CD4-positive, alpha-beta T cell (primary cell): ENCODE data around the gene ZNF658. TPM values are rescaled to one million over a fixed set of nuclear protein-coding genes. Genes with fewer than 3 reads are reported as not detected.
"Not testable (repeated sequence)": the region's sequence is repeated elsewhere in the genome, so short reads cannot be mapped to it uniquely, and the experiment has no call there.

Experiments used
- ATAC-seq: fragments of 200-7000 bp; cut with Tn5 transposase; one replicate; pipeline ENCODE4 v1.10.0; 2022; ENCODE audit warnings: mild to moderate bottlenecking; ENCODE audit not compliant: poor library complexity
- CTCF ChIA-PET: fragments of 350-600 bp; sonication (Branson Sonifier 250); formaldehyde crosslinking; loops from one replicate; lab custom pipeline; 2021; ENCODE audit warnings: antibody characterized with exemption, inconsistent platforms; lab: Charles Lee
- POLR2A ChIA-PET: fragments of 350-600 bp; sonication (Branson Sonifier 250); formaldehyde crosslinking; loops from one replicate; lab custom pipeline; 2021; ENCODE audit warnings: antibody characterized with exemption, inconsistent platforms; lab: Charles Lee
- DNase-seq, 14 experiments: peaks; one replicate each; pipeline ENCODE4 v3.0.0-alpha.2; 2013 to 2020; ENCODE audit warnings: mixed read lengths in 2 of 14
- H3K27ac ChIP-seq, 2 donors: one replicate each; pipeline versions ENCODE4 v1.5.1 to v1.7.0; 2013; ENCODE audit warnings: low read length in 2 of 2, low read depth in 1 of 2, mild to moderate bottlenecking in 1 of 2
- H3K27me3 ChIP-seq, 2 experiments: 1 replicate in 1 of 2; 2 replicates in 1 of 2; pipeline versions ENCODE4 v1.6.1 to v1.7.0; 2013; ENCODE audit warnings: low read length in 2 of 2, control low read depth in 1 of 2, mild to moderate bottlenecking in 1 of 2, moderate library complexity in 1 of 2; ENCODE audit not compliant: insufficient read depth in 2 of 2, control insufficient read depth in 1 of 2
- H3K36me3 ChIP-seq: one replicate; pipeline ENCODE4 v1.6.1; 2013; ENCODE audit warnings: low read length, control low read depth; ENCODE audit not compliant: insufficient read depth
- H3K4me1 ChIP-seq: one replicate; pipeline ENCODE4 v1.6.1; 2013; ENCODE audit warnings: low read length, control low read depth; ENCODE audit not compliant: insufficient read depth
- H3K4me3 ChIP-seq: one replicate; pipeline ENCODE4 v1.5.1; 2013; ENCODE audit warnings: mild to moderate bottlenecking, low read length, moderate library complexity
- H3K9me3 ChIP-seq, 2 experiments: 1 replicate in 1 of 2; 2 replicates in 1 of 2; pipeline versions ENCODE4 v1.6.1 to v1.7.0; 2013; ENCODE audit warnings: low read length in 2 of 2, mild to moderate bottlenecking in 2 of 2, control low read depth in 1 of 2, moderate library complexity in 1 of 2; ENCODE audit not compliant: control insufficient read depth in 1 of 2, insufficient read depth in 1 of 2
- H3K27ac Mint-ChIP-seq: one replicate; pipeline ENCODE4 v1.8.0; 2020; ENCODE audit warnings: mixed read lengths
- H3K27me3 Mint-ChIP-seq: one replicate; pipeline ENCODE4 v1.8.0; 2021; ENCODE audit warnings: mixed read lengths
- H3K36me3 Mint-ChIP-seq: one replicate; pipeline ENCODE4 v1.8.0; 2021; ENCODE audit warnings: low read depth, mixed read lengths
- H3K4me1 Mint-ChIP-seq: one replicate; pipeline ENCODE4 v1.8.0; 2021; ENCODE audit warnings: low read depth, mixed read lengths
- H3K4me3 Mint-ChIP-seq: one replicate; pipeline ENCODE4 v1.8.0; 2020; ENCODE audit warnings: mild to moderate bottlenecking, mixed read lengths
- H3K9me3 Mint-ChIP-seq: one replicate; pipeline ENCODE4 v1.8.0; 2020; ENCODE audit warnings: mixed read lengths
- intact Hi-C, 2 experiments: fragments of 100-400 bp; cut with DNase I in 1 of 2; cut with micrococcal nuclease in 1 of 2; formaldehyde crosslinking; loops; one replicate each; pipeline versions ENCODE4 v1.15.1 to v1.9.0; 2023 to 2025; cut with DNase I, micrococcal nuclease
- total RNA-seq, 174 experiments: library from RNA in 2 of 174; stranded (reverse) in 2 of 174; gene quantifications; one replicate each; pipeline ENCODE4 v1.2.3 and lab custom pipeline; 2021 to 2026

The ZNF658 gene
- total RNA-seq, 2 experiments from 2014 or later: 0.75 to 1.2 TPM

- POLR2A ChIA-PET, H3K4me1 Mint-ChIP-seq, H3K4me3 ChIP-seq, H3K4me3 Mint-ChIP-seq, H3K27ac ChIP-seq, CTCF ChIA-PET, DNase-seq, H3K27me3 ChIP-seq, intact Hi-C loops, H3K27ac Mint-ChIP-seq, H3K36me3 ChIP-seq, H3K4me1 ChIP-seq, H3K9me3 ChIP-seq, H3K27me3 Mint-ChIP-seq, ATAC-seq, H3K9me3 Mint-ChIP-seq: not testable (repeated sequence)
- H3K36me3 Mint-ChIP-seq: peaks cover 15% of the 10 kb centered on the region
These were observed 9.0 kb downstream of the ZNF658 start for GRCh38 chr9:66909560-66909959.

DNA sequence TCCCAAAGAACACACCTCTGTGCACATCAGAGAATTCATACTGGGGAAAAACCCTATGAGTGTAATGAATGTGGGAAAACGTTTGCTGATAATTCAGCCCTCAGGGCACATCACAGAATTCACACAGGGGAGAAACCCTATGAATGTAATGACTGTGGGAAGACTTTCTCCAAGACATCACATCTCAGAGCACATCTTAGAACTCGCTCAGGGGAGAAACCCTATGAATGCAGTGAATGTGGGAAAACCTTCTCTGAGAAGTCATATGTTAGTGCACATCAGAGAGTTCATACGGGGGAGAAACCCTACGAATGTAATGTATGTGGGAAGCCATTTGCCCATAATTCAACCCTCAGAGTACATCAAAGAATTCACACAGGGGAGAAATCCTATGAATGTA, 19.5 kb downstream of the ZNF658 start:
- H3K36me3 Mint-ChIP-seq: peaks cover 14% of the 10 kb centered on the region
- H3K4me3 ChIP-seq, H3K4me3 Mint-ChIP-seq, H3K4me1 Mint-ChIP-seq, H3K4me1 ChIP-seq, CTCF ChIA-PET, H3K36me3 ChIP-seq, H3K27me3 Mint-ChIP-seq, H3K9me3 Mint-ChIP-seq, intact Hi-C loops, POLR2A ChIA-PET, H3K27ac ChIP-seq, H3K27ac Mint-ChIP-seq, ATAC-seq, H3K27me3 ChIP-seq, DNase-seq, H3K9me3 ChIP-seq: not testable (repeated sequence)

GRCh38 chr9:66936194-66936870, 35.8 kb downstream of the ZNF658 start:
- intact Hi-C loops, CTCF ChIA-PET, DNase-seq, H3K27me3 ChIP-seq, H3K4me3 ChIP-seq, H3K27me3 Mint-ChIP-seq, H3K27ac ChIP-seq, H3K4me1 Mint-ChIP-seq, H3K9me3 ChIP-seq, H3K9me3 Mint-ChIP-seq, H3K4me3 Mint-ChIP-seq, POLR2A ChIA-PET, H3K27ac Mint-ChIP-seq, H3K4me1 ChIP-seq, H3K36me3 ChIP-seq, ATAC-seq, H3K36me3 Mint-ChIP-seq: not testable (repeated sequence)

- POLR2A ChIA-PET, ATAC-seq, H3K4me3 Mint-ChIP-seq: not testable (repeated sequence)
These were observed 37.1 kb downstream of the ZNF658 start for GRCh38 chr9:66937662-66938061.

GRCh38 chr9:66938322-66938721, 37.8 kb downstream of the ZNF658 start:
- H3K4me1 ChIP-seq, H3K4me3 ChIP-seq, H3K9me3 Mint-ChIP-seq, H3K27me3 Mint-ChIP-seq, H3K27ac ChIP-seq, intact Hi-C loops, H3K36me3 ChIP-seq, H3K4me1 Mint-ChIP-seq, H3K36me3 Mint-ChIP-seq, POLR2A ChIA-PET, H3K9me3 ChIP-seq, H3K4me3 Mint-ChIP-seq, ATAC-seq, CTCF ChIA-PET, DNase-seq, H3K27me3 ChIP-seq, H3K27ac Mint-ChIP-seq: not testable (repeated sequence)

More at GRCh38 chr9:66937662-66938061, 37.1 kb downstream of the ZNF658 start:
- H3K4me3 ChIP-seq, H3K4me1 Mint-ChIP-seq, H3K36me3 Mint-ChIP-seq, H3K27ac Mint-ChIP-seq, H3K9me3 ChIP-seq, intact Hi-C loops, DNase-seq, CTCF ChIA-PET, H3K27me3 Mint-ChIP-seq, H3K9me3 Mint-ChIP-seq, H3K4me1 ChIP-seq, H3K27me3 ChIP-seq, H3K27ac ChIP-seq, H3K36me3 ChIP-seq: not testable (repeated sequence)

DNA sequence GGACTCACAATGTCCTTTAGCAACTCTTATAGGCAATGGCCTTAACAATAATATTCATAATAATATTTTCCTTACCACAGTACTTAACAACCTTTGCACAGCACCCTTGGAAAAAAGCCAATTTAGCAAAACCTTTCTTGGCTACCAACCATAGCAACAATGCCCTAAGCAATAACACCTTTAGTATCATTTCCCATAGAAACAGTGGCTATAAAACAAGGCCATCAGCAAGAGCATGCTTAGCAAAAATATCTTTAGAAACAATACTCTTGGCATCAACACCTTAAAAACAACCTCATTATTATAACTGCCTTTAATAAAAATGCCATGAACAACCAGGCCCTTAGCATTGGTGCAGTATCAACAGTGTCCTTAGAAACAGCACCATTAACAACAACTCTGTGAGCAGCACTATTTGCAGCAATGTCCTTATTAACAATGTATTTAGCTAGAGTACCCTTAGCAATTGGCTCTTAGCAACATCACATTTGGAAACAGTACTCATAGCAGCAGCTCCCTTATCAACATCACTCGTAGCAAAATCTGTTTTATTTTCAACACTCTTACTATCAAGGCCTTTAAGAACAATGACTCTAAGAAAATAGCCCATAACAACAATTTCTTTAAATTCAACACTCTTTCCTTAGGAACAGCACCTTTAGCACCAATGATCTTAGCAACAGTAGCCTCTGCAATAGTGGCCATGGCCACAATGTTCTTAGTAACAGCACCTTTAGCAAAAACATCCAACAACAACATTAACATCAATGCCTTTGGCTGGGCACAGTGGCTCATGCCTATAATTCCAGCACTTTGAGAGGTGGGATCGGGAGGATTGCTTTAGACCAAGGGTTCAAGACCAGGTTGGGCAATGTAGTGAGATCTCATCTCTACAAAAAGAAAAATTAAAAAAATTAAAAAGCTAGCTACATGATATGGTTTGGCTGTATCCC, 39.6 kb downstream of the ZNF658 start:
- CTCF ChIA-PET, H3K27ac Mint-ChIP-seq, H3K27me3 Mint-ChIP-seq, ATAC-seq, H3K4me1 ChIP-seq, H3K4me1 Mint-ChIP-seq, H3K4me3 ChIP-seq, H3K9me3 Mint-ChIP-seq, H3K4me3 Mint-ChIP-seq, H3K36me3 ChIP-seq, H3K27ac ChIP-seq, intact Hi-C loops, H3K9me3 ChIP-seq, DNase-seq, H3K27me3 ChIP-seq, H3K36me3 Mint-ChIP-seq, POLR2A ChIA-PET: not testable (repeated sequence)
